HepG2 (cell line): ENCODE measurements around the gene RNF213. TPM values are rescaled to one million over a fixed set of nuclear protein-coding genes. Genes with fewer than 3 reads are reported as not detected.
A peak's percentile ranks its signal among the peaks of the same experiment; 100 is the strongest.

ENCODE experiments used
- AKNA ChIP-seq: sonication (generic); formaldehyde crosslinking; IDR thresholded peaks from 2 replicates; pipeline ENCODE4 v1.4.0; 2020; ENCODE audit warnings: missing genetic modification reagents, borderline replicate concordance
- BORCS8-MEF2B ChIP-seq: sonication (generic); formaldehyde crosslinking; IDR thresholded peaks from 2 replicates; pipeline ENCODE4 v1.8.0; 2022; ENCODE audit warnings: mild to moderate bottlenecking, missing genetic modification reagents
- CHD2 ChIP-seq: IDR thresholded peaks from 2 replicates; pipeline ENCODE4 v1.6.1; 2011; ENCODE audit warnings: low read depth, low read length, improper control_type of control experiment
- DMAP1 ChIP-seq: IDR thresholded peaks from 2 replicates; pipeline ENCODE4 v1.6.1; 2016
- HNF4A ChIP-seq: sonication (generic); formaldehyde crosslinking; IDR thresholded peaks from 2 replicates; pipeline ENCODE4 v1.4.0; 2020; ENCODE audit warnings: missing genetic modification reagents
- PRPF4 ChIP-seq: fragments of 200-400 bp; formaldehyde crosslinking; IDR thresholded peaks from 2 replicates; pipeline ENCODE4 v1.6.1; 2016; ENCODE audit warnings: low read length, low read depth; ENCODE audit not compliant: poor library complexity, severe bottlenecking
- TFAP4 ChIP-seq: sonication (generic); IDR thresholded peaks from 2 replicates; pipeline ENCODE4 v1.6.1; 2016; ENCODE audit warnings: low read depth, borderline replicate concordance
- U2AF1 ChIP-seq: fragments of 200-400 bp; formaldehyde crosslinking; optimal IDR thresholded peaks from 2 replicates; pipeline ENCODE3; 2017; ENCODE audit warnings: mild to moderate bottlenecking, low read depth, low read length
- ZNF280B ChIP-seq: sonication (generic); formaldehyde crosslinking; IDR thresholded peaks from 2 replicates; pipeline ENCODE4 v1.5.0; 2020; ENCODE audit warnings: missing genetic modification reagents, mild to moderate bottlenecking, borderline replicate concordance
- ZNF292 ChIP-seq: sonication (generic); formaldehyde crosslinking; IDR thresholded peaks from 2 replicates; pipeline ENCODE4 v1.8.1; 2022; ENCODE audit warnings: mild to moderate bottlenecking, low read depth, missing genetic modification reagents, borderline replicate concordance
- ZNF318 ChIP-seq: sonication (generic); formaldehyde crosslinking; IDR thresholded peaks from 2 replicates; pipeline ENCODE4 v1.4.0; 2020; ENCODE audit warnings: mild to moderate bottlenecking, missing genetic modification reagents
- ZSCAN12 ChIP-seq: sonication (generic); formaldehyde crosslinking; IDR thresholded peaks from 2 replicates; pipeline ENCODE4 v1.9.0; 2021; ENCODE audit warnings: mild to moderate bottlenecking, missing genetic modification reagents
- polyA plus RNA-seq, 8 experiments: library from polyadenylated mRNA; depleted of rRNA in 3 of 8; stranded (reverse) in 7 of 8; unstranded in 1 of 8; fragments of >200 nt; fragmentation: Illumina TruSeq in 4 of 8; extraction: Trizol in 4 of 8; gene quantifications; 2 replicates each; pipeline versions ENCODE4 v1.2.1 to v1.2.3, GENCODE V29; 2011 to 2016; ENCODE audit warnings: low read depth in 4 of 8, missing spikeins in 1 of 8, mixed read lengths in 1 of 8; ENCODE audit not compliant: insufficient read depth in 1 of 8
- total RNA-seq, 5 experiments: library from RNA; depleted of rRNA; stranded (reverse); fragments of >200 nt; fragmentation: Illumina TruSeq; extraction: Trizol; gene quantifications; 2 replicates each; pipeline ENCODE4 v1.2.3, GENCODE V29; 2016; ENCODE audit warnings: low read depth in 1 of 5

The RNF213 gene
- total and polyA plus RNA-seq, 2 of the 13 experiments (the other 11 are each of a cell fraction or from before 2014, with no cell fraction given): 38.6 to 38.7 TPM

- TF ChIP-seq AKNA (CRISPR knock-in tag): no peak
- peak; percentile 91 for TF ChIP-seq ZNF292 (CRISPR knock-in tag)
- TF ChIP-seq HNF4A: peak; percentile 38
- TF ChIP-seq BORCS8-MEF2B (CRISPR knock-in tag): peak; percentile 82
- 0 out of 2 replicates have a peak, but pooled peaks have one; percentile 52 for TF ChIP-seq DMAP1 (CRISPR knock-in tag)
- TF ChIP-seq ZNF318 (CRISPR knock-in tag): no peak
- TF ChIP-seq PRPF4: no peak
- TF ChIP-seq ZNF280B (CRISPR knock-in tag): 0 out of 2 replicates have a peak, but pooled peaks have one; percentile 73
- TF ChIP-seq ZSCAN12 (CRISPR knock-in tag): no peak
- TF ChIP-seq U2AF1: no peak
- peak; percentile 53; the same call in 1 of the 2 replicates for TF ChIP-seq CHD2
- TF ChIP-seq TFAP4: peak; percentile 99
These were observed 2.9 kb downstream of the RNF213 start (continued) for GRCh38 chr17:80263253-80264204.
